H1 (cell line): ENCODE data around the gene UMODL1. TPM values are rescaled to one million over a fixed set of nuclear protein-coding genes. Genes with fewer than 3 reads are reported as not detected.

ENCODE experiments used
- CTCF ChIA-PET: fragments of 300-600 bp; sonication (Branson Sonifier 250); formaldehyde crosslinking; loops from one replicate; lab custom pipeline; 2021; ENCODE audit not compliant: partially characterized antibody; lab: Charles Lee
- POLR2A ChIA-PET: fragments of 300-600 bp; sonication (Branson Sonifier 250); formaldehyde crosslinking; loops from one replicate; lab custom pipeline; 2021; ENCODE audit warnings: inconsistent platforms; ENCODE audit not compliant: partially characterized antibody; lab: Charles Lee
- DNase-seq, 2 experiments: peaks; one replicate each; pipeline versions ENCODE4 v3.0.0 to v3.0.0-alpha.2; 2010 to 2022; ENCODE audit warnings: low spot score in 2 of 2, low read depth in 1 of 2, mixed read lengths in 1 of 2
- FAIRE-seq: peaks from 2 replicates; lab custom pipeline; 2011; peaks lifted over from hg19 to GRCh38; lab: Jason Lieb, UNC
- H2AFZ ChIP-seq: 2 replicates; pipeline ENCODE4 v1.8.1; 2012; ENCODE audit warnings: low read length, inconsistent platforms
- H2AK5ac ChIP-seq: 2 replicates; pipeline ENCODE4 v1.6.1; 2013; ENCODE audit warnings: low read depth, low read length
- H2BK120ac ChIP-seq: replicated peaks from 2 replicates; pipeline ENCODE3; 2013; ENCODE audit warnings: low read depth, low read length, inconsistent platforms
- H2BK12ac ChIP-seq: 2 replicates; pipeline ENCODE4 v1.6.1; 2013; ENCODE audit warnings: low read depth, low read length
- H2BK15ac ChIP-seq: 2 replicates; pipeline ENCODE4 v1.6.1; 2013; ENCODE audit warnings: low read length
- H2BK20ac ChIP-seq: 2 replicates; pipeline ENCODE4 v1.6.1; 2013; ENCODE audit warnings: low read length
- H2BK5ac ChIP-seq: 2 replicates; pipeline ENCODE4 v1.6.1; 2013; ENCODE audit warnings: low read depth, low read length
- H3K14ac ChIP-seq: 2 replicates; pipeline ENCODE4 v1.6.1; 2013; ENCODE audit warnings: inconsistent platforms; ENCODE audit not compliant: insufficient read length
- H3K18ac ChIP-seq: 2 replicates; pipeline ENCODE4 v1.6.1; 2013; ENCODE audit warnings: low read length; ENCODE audit errors: extremely low read depth
- H3K23ac ChIP-seq: 2 replicates; pipeline ENCODE4 v1.6.1; 2013; ENCODE audit warnings: inconsistent platforms; ENCODE audit not compliant: insufficient read length
- H3K23me2 ChIP-seq: 2 replicates; pipeline ENCODE4 v1.6.1; 2013; ENCODE audit warnings: low read depth, low read length
- H3K27ac ChIP-seq: 2 replicates; pipeline ENCODE4 v1.6.1; 2011; ENCODE audit warnings: low read depth, low read length, inconsistent platforms
- H3K27me3 ChIP-seq, 4 experiments: replicated peaks in 1 of 4; 1 replicate in 1 of 4; 2 replicates in 3 of 4; pipeline versions ENCODE4 v1.6.1 to v1.8.1; 2011 to 2013; ENCODE audit warnings: low read length in 3 of 4, mild to moderate bottlenecking in 3 of 4, inconsistent platforms in 2 of 4, mixed read lengths in 2 of 4, moderate library complexity in 1 of 4; ENCODE audit not compliant: control insufficient read depth in 3 of 4, insufficient read depth in 3 of 4; ENCODE audit errors: extremely low read depth in 1 of 4
- H3K36me3 ChIP-seq, 4 experiments: 2 replicates each; pipeline versions ENCODE4 v1.6.1 to v1.8.1; 2011 to 2013; ENCODE audit warnings: mild to moderate bottlenecking in 4 of 4, low read length in 3 of 4, moderate library complexity in 2 of 4, control low read depth in 1 of 4, inconsistent platforms in 1 of 4; ENCODE audit not compliant: insufficient read depth in 4 of 4, control insufficient read depth in 2 of 4
- H3K4ac ChIP-seq: replicated peaks from 2 replicates; pipeline ENCODE3; 2013; ENCODE audit warnings: low read length, low read depth, mixed read lengths, inconsistent platforms; ENCODE audit not compliant: insufficient read length
- H3K4me1 ChIP-seq, 4 experiments: replicated peaks in 1 of 4; 1 replicate in 1 of 4; 2 replicates in 3 of 4; pipeline versions ENCODE4 v1.6.1 to v1.8.1; 2011 to 2013; ENCODE audit warnings: low read length in 3 of 4, inconsistent platforms in 2 of 4, mixed read lengths in 1 of 4; ENCODE audit not compliant: insufficient read depth in 4 of 4, control insufficient read depth in 3 of 4
- H3K4me2 ChIP-seq, 2 experiments: 2 replicates each; pipeline versions ENCODE4 v1.6.1 to v1.8.1; 2011 to 2013; ENCODE audit warnings: low read depth in 2 of 2, low read length in 2 of 2, control low read depth in 1 of 2, inconsistent platforms in 1 of 2, mild to moderate bottlenecking in 1 of 2; ENCODE audit not compliant: insufficient read depth in 1 of 2
- H3K4me3 ChIP-seq, 4 experiments: fragments of 200-600, 300-600 bp in 1 of 4; sonication (generic), shearing (Covaris generic), sonication (Bioruptor Twin) in 1 of 4; 2 replicates each; pipeline versions ENCODE4 v1.5.1 to v1.8.1; 2011 to 2016; ENCODE audit warnings: low read length in 4 of 4, low read depth in 3 of 4, control low read depth in 2 of 4, inconsistent platforms in 2 of 4, mild to moderate bottlenecking in 2 of 4, mixed read lengths in 1 of 4, moderate library complexity in 1 of 4; ENCODE audit not compliant: insufficient read depth in 2 of 4; ENCODE audit errors: extremely low read depth in 1 of 4
- H3K56ac ChIP-seq: replicated peaks from 2 replicates; pipeline ENCODE3; 2013; ENCODE audit warnings: low read depth, mild to moderate bottlenecking, mixed read lengths, low read length, inconsistent platforms; ENCODE audit not compliant: insufficient read length
- H3K79me1 ChIP-seq: 2 replicates; pipeline ENCODE4 v1.6.1; 2013; ENCODE audit warnings: low read depth, low read length, control low read depth
- H3K79me2 ChIP-seq, 2 experiments: 2 replicates each; pipeline versions ENCODE4 v1.6.1 to v1.8.1; 2012 to 2013; ENCODE audit warnings: low read length in 2 of 2, mild to moderate bottlenecking in 2 of 2, inconsistent platforms in 1 of 2; ENCODE audit not compliant: insufficient read depth in 2 of 2, control insufficient read depth in 1 of 2
- H3K9ac ChIP-seq, 4 experiments: replicated peaks in 1 of 4; 1 replicate in 1 of 4; 2 replicates in 3 of 4; pipeline versions ENCODE4 v1.6.1 to v1.8.1; 2011 to 2013; ENCODE audit warnings: low read depth in 3 of 4, low read length in 3 of 4, control low read depth in 2 of 4, mild to moderate bottlenecking in 2 of 4, moderate library complexity in 2 of 4, inconsistent platforms in 1 of 4; ENCODE audit errors: extremely low read depth in 1 of 4
- H3K9me3 ChIP-seq, 2 experiments: 2 replicates each; pipeline versions ENCODE4 v1.6.1 to v1.8.1; 2012 to 2013; ENCODE audit warnings: mild to moderate bottlenecking in 2 of 2, moderate library complexity in 2 of 2, control low read depth in 1 of 2, inconsistent platforms in 1 of 2, low read depth in 1 of 2, low read length in 1 of 2, mixed read lengths in 1 of 2; ENCODE audit not compliant: insufficient read depth in 2 of 2
- H4K20me1 ChIP-seq, 2 experiments: replicated peaks in 1 of 2; 2 replicates each; pipeline versions ENCODE3 to v1.8.1; 2011 to 2013; ENCODE audit warnings: inconsistent platforms in 2 of 2, low read length in 2 of 2, mild to moderate bottlenecking in 1 of 2; ENCODE audit not compliant: insufficient read depth in 2 of 2, control insufficient read depth in 1 of 2
- H4K5ac ChIP-seq: 2 replicates; pipeline ENCODE4 v1.6.1; 2013; ENCODE audit warnings: low read length, low read depth, mixed read lengths, inconsistent platforms; ENCODE audit not compliant: insufficient read length
- H4K8ac ChIP-seq: 2 replicates; pipeline ENCODE4 v1.8.0; 2013; ENCODE audit warnings: mild to moderate bottlenecking, moderate library complexity, low read length, inconsistent platforms; ENCODE audit not compliant: insufficient read depth; ENCODE audit errors: extremely low read depth
- H4K91ac ChIP-seq: replicated peaks from 2 replicates; pipeline ENCODE3; 2013; ENCODE audit warnings: low read length, mixed read lengths, inconsistent platforms; ENCODE audit not compliant: insufficient read length
- SP4 ChIP-seq: IDR thresholded peaks from 2 replicates; pipeline ENCODE4 v1.6.1; 2012; ENCODE audit warnings: low read length, inconsistent platforms
- SRF ChIP-seq: IDR thresholded peaks from 2 replicates; pipeline ENCODE4 v1.6.1; 2011; ENCODE audit warnings: mild to moderate bottlenecking, low read depth, low read length, moderate library complexity
- WGBS, 2 experiments: shearing (Covaris generic) in 1 of 2; methylation state at CpG; one replicate each; pipeline versions ENCODE4 v1.1.6 to v1.1.7; 2013 to 2015; ENCODE audit warnings: low lambda C conversion rate in 2 of 2, mixed read lengths in 2 of 2, inconsistent platforms in 1 of 2, low coverage in 1 of 2, missing lambda C conversion rate in 1 of 2; ENCODE audit not compliant: insufficient replicate concordance in 2 of 2, insufficient coverage in 1 of 2, insufficient read length in 1 of 2; ENCODE audit errors: extremely low coverage in 1 of 2, missing lambda C conversion rate in 1 of 2; 5-methylcytosine and 5-hydroxymethylcytosine counted together
- polyA plus RNA-seq, 7 experiments: library from polyadenylated mRNA; depleted of rRNA in 3 of 7; stranded (reverse) in 5 of 7; unstranded in 2 of 7; fragments of >200 nt in 5 of 7; fragments of 200-250 nt in 2 of 7; gene quantifications; 1 replicate in 5 of 7; 2 replicates in 1 of 7; 4 replicates in 1 of 7; pipeline versions ENCODE4 v1.2.1 to v1.2.3, GENCODE V29; 2011 to 2013; ENCODE audit warnings: missing spikeins in 2 of 7, mixed read lengths in 2 of 7
- total RNA-seq: library from RNA; stranded (reverse); fragmentation: NEBNext Ultra II Directional; extraction: Animal tissue kit (Norgen Biotek cat#: 25700); gene quantifications from 2 replicates; pipeline ENCODE4 v1.2.1, GENCODE V29; 2021

Gene UMODL1
- total and polyA plus RNA-seq, 2 of the 8 experiments (the other 6 are each of a cell fraction or from before 2014, with no cell fraction given): not detected

GRCh38 chr21:42153046-42153686, 82.0 kb downstream of the UMODL1 start:
- no peak overlapping the region for H4K5ac ChIP-seq
- ChIA-PET CTCF (interaction anchor here (0.8 to 2.0 kb wide), 5 partner anchors 8 to 106 kb away, joined by 3 to 6 read pairs (median 4); no protein-coding TSS in a partner anchor), POLR2A (no interaction called here)
- no peak overlapping the region for H3K23ac ChIP-seq
- no peaks in the 10 kb centered on the region for H3K79me2 ChIP-seq
- DNase-seq (no peak), FAIRE-seq (no peak)
- H3K23me2 ChIP-seq: no peaks in the 10 kb centered on the region
- H2BK12ac ChIP-seq: no peak overlapping the region; the same call in 1 of the 2 replicates
- H3K9ac ChIP-seq: no peak overlapping the region
- no peak overlapping the region for H3K27ac ChIP-seq
- H4K91ac ChIP-seq: no peak overlapping the region
- no peak overlapping the region for H3K18ac ChIP-seq
- H4K20me1 ChIP-seq: no peaks in the 10 kb centered on the region
- no peak overlapping the region for H2AFZ ChIP-seq
- no peaks in the 10 kb centered on the region for H3K27me3 ChIP-seq
- no peak overlapping the region for H3K4me2 ChIP-seq
- no peak overlapping the region for H2BK5ac ChIP-seq
- H3K4me3 ChIP-seq: no peak overlapping the region
- H4K8ac ChIP-seq: no peak overlapping the region
- no peak overlapping the region for H3K14ac ChIP-seq
- H3K36me3 ChIP-seq: no peaks in the 10 kb centered on the region
- H3K79me1 ChIP-seq: no peaks in the 10 kb centered on the region
- H3K4me1 ChIP-seq: no peaks in the 10 kb centered on the region; a peak in 1 of 7 replicates
- H2AK5ac ChIP-seq: no peak overlapping the region
- 90% methylated on average over 15 of the region's 15 CpGs; no CpG with 5 or more reads in 1 of the 2 experiments for WGBS, 2 experiments
- H3K9me3 ChIP-seq: no peaks in the 10 kb centered on the region
- no peak overlapping the region for H2BK15ac ChIP-seq
- H2BK20ac ChIP-seq: no peak overlapping the region
- no peak overlapping the region for H3K56ac ChIP-seq
- H2BK120ac ChIP-seq: no peak overlapping the region
- no peak overlapping the region for H3K4ac ChIP-seq
- no peak for TF ChIP-seq SRF
- no peak for TF ChIP-seq SP4
